Measurements from ENCODE around the gene LIPK.

- TF ChIP-seq CTCF (IDR thresholded peaks at IDR 0.05) (no peak), ZFX (IDR thresholded peaks at IDR 0.05; ENCODE audit: borderline replicate concordance) (no peak)
These were observed 82.9 kb downstream of the LIPK start for GRCh38 chr10:88788924-88789323.
